ENCODE measurements around the gene TRIM69. TPM values are rescaled to one million over a fixed set of nuclear protein-coding genes. Genes with fewer than 3 reads are reported as not detected.
A peak's percentile ranks its signal among the peaks of the same experiment; 100 is the strongest.
"Not testable (repeated sequence)": the region's sequence is repeated elsewhere in the genome, so short reads cannot be mapped to it uniquely, and the experiment has no call there.

Gene TRIM69
- polyA plus RNA-seq, 3 donors, result 15.7 to 28.9 (median 26.2) TPM

- no peak for DNase-seq
Measured at GRCh38 chr15:44734839-44735481, 1.4 kb upstream of the TRIM69 start.

GRCh38 chr15:44735482-44736180 is 697 bp upstream of the TRIM69 start:
- no peak for DNase-seq

GRCh38 chr15:44738340-44738984 is 2.1 kb downstream of the TRIM69 start:
- peak; percentile 27 for DNase-seq

- DNase-seq, result not testable (repeated sequence)
Measured at GRCh38 chr15:44739222-44739847, 3.0 kb downstream of the TRIM69 start.

GRCh38 chr15:44743454-44743853 is 7.1 kb downstream of the TRIM69 start:
- DNase-seq, result not testable (repeated sequence)

GRCh38 chr15:44753345-44753744 is 17.0 kb downstream of the TRIM69 start:
- DNase-seq, result no peak

GRCh38 chr15:44763187-44763586 is 26.9 kb downstream of the TRIM69 start:
- no peak for DNase-seq

- no peak for DNase-seq
Measured at GRCh38 chr15:44763848-44764247, 27.5 kb downstream of the TRIM69 start.

GRCh38 chr15:44765036-44765435 is 28.7 kb downstream of the TRIM69 start:
- DNase-seq, result no peak

- DNase-seq, result peak; percentile 29
Measured at GRCh38 chr15:44769521-44769920, 33.2 kb downstream of the TRIM69 start.

GRCh38 chr15:44770715-44771114 is 34.4 kb downstream of the TRIM69 start:
- DNase-seq, result not testable (repeated sequence)

GRCh38 chr15:44775953-44776352 is 39.6 kb downstream of the TRIM69 start:
- no peak for DNase-seq

- DNase-seq, result no peak
Measured at GRCh38 chr15:44779761-44780160, 43.4 kb downstream of the TRIM69 start.

GRCh38 chr15:44780608-44781007 is 44.3 kb downstream of the TRIM69 start:
- DNase-seq, result no peak

GRCh38 chr15:44781128-44781810 is 44.9 kb downstream of the TRIM69 start:
- no peak for DNase-seq

GRCh38 chr15:44782516-44782915 is 46.2 kb downstream of the TRIM69 start:
- no peak for DNase-seq

GRCh38 chr15:44784918-44785274 is 48.6 kb downstream of the TRIM69 start:
- DNase-seq, result not testable (repeated sequence)

GRCh38 chr15:44788748-44789147 is 52.4 kb downstream of the TRIM69 start:
- DNase-seq, result no peak

- no peak for DNase-seq
Measured at GRCh38 chr15:44790215-44790614, 53.9 kb downstream of the TRIM69 start.

- DNase-seq, result no peak
Measured at GRCh38 chr15:44790656-44791055, 54.3 kb downstream of the TRIM69 start.

- no peak for DNase-seq
Measured at GRCh38 chr15:44792715-44793114, 56.4 kb downstream of the TRIM69 start.

- no peak for DNase-seq
Measured at GRCh38 chr15:44794072-44794471, 57.7 kb downstream of the TRIM69 start.

Data from renal pelvis (tissue), 4 donors.